Body of pancreas (tissue), 4 donors: ENCODE data around the gene EIF4H.

Experiments
- CTCF ChIP-seq, 7 experiments: fragments of 450-650 bp in 4 of 7; fragments of 200-600 bp in 3 of 7; sonication (generic) in 3 of 7; IDR thresholded peaks; one replicate each; pipeline ENCODE4 v1.5.1; 2016 to 2019; ENCODE audit warnings: antibody characterized with exemption in 7 of 7
- POLR2A ChIP-seq, 3 donors: fragments of 450-650 bp; IDR thresholded peaks; one replicate each; pipeline ENCODE4 v1.6.1; 2016; ENCODE audit warnings: antibody characterized with exemption in 3 of 3, mild to moderate bottlenecking in 2 of 3

GRCh38 chr7:74174606-74175082 lies 488 bp downstream of the EIF4H start:
- no peak for TF ChIP-seq CTCF (IDR thresholded peaks at IDR 0.05)
- TF ChIP-seq POLR2A (IDR thresholded peaks at IDR 0.05): no peak
